ENCODE data around the gene NOB1. TPM values are rescaled to one million over a fixed set of nuclear protein-coding genes. Genes with fewer than 3 reads are reported as not detected.
A peak's percentile ranks its signal among the peaks of the same experiment; 100 is the strongest.

Gene NOB1
- total RNA-seq, 1 experiment from 2014 or later: 48.3 TPM

- BruUV-seq (replicated peaks): no TSS peak
- intact Hi-C loops (cut with micrococcal nuclease; ENCODE audit: unreplicated experiment) (loop anchor here (5.0 kb wide), 1 partner anchor 131 kb away; no protein-coding TSS in a partner anchor), in situ Hi-C loops (cut with HindIII; ENCODE audit: low pct_unique_long_range_greater_than_20kb, low sequenced_read_pairs) (no loop called here)
- Histone ChIP-seq H3K9me3 (ENCODE audit: control insufficient read depth, insufficient read depth, low read depth, low read length) (no peaks in the 10 kb centered on the region), H3K4me3 (ENCODE audit: low read depth in 2 of 2, low read length in 2 of 2) (no peak overlapping the region), H3K36me3 (ENCODE audit: control insufficient read depth, insufficient read depth, low read length) (no peaks in the 10 kb centered on the region), H3K4me1 (ENCODE audit: control insufficient read depth, insufficient read depth, low read length) (no peaks in the 10 kb centered on the region), H3K27me3 (ENCODE audit: control insufficient read depth, insufficient read depth, low read length) (no peaks in the 10 kb centered on the region), H3K27ac (ENCODE audit: low read length) (no peak overlapping the region)
- peak; percentile 48 for DNase-seq (ENCODE audit: low read depth, low spot score)
- TF ChIP-seq REST (IDR thresholded peaks at IDR 0.05; ENCODE audit: insufficient read depth in 1 of 2, low read depth in 2 of 2, low read length in 1 of 2) (no peak), SIN3A (IDR thresholded peaks at IDR 0.05; ENCODE audit: borderline replicate concordance, insufficient read depth, low read depth, low read length) (no peak), TCF7L2 (IDR thresholded peaks at IDR 0.05; ENCODE audit: low read depth, low read length) (no peak), CTCF (IDR thresholded peaks at IDR 0.05) (peak; percentile 89)
- ATAC-seq: peak; percentile 93
- CTCF ChIA-PET: interaction anchor here (0.8 to 1.0 kb wide), 3 partner anchors 42 to 134 kb away, joined by 3 to 6 read pairs (median 3); partner anchors contain the start of gene NOB1
- POLR2A ChIA-PET: interaction anchor here (0.7 kb wide), 1 partner anchor 388 kb away, joined by 3 read pairs; no protein-coding TSS in a partner anchor
These were observed 41.8 kb upstream of the NOB1 start for GRCh38 chr16:69796285-69797118.

- in situ Hi-C loops (cut with HindIII; ENCODE audit: low pct_unique_long_range_greater_than_20kb, low sequenced_read_pairs) (no loop called here), intact Hi-C loops (cut with micrococcal nuclease; ENCODE audit: unreplicated experiment) (no loop called here)
- H3K36me3 ChIP-seq (ENCODE audit: control insufficient read depth, insufficient read depth, low read length): no peaks in the 10 kb centered on the region
- no peaks in the 10 kb centered on the region for H3K27me3 ChIP-seq (ENCODE audit: control insufficient read depth, insufficient read depth, low read length)
- H3K9me3 ChIP-seq (ENCODE audit: control insufficient read depth, insufficient read depth, low read depth, low read length): no peaks in the 10 kb centered on the region
- POLR2A ChIA-PET: no interaction called here
- ATAC-seq: no peak
- CTCF ChIA-PET: interaction anchor here (0.7 kb wide), 1 partner anchor 19 kb away, joined by 4 read pairs; no protein-coding TSS in a partner anchor
- BruUV-seq (replicated peaks): no TSS peak
- DNase-seq (ENCODE audit: low read depth, low spot score): no peak
- no peak overlapping the region for H3K4me3 ChIP-seq (ENCODE audit: low read depth in 2 of 2, low read length in 2 of 2)
- no peak overlapping the region for H3K27ac ChIP-seq (ENCODE audit: low read length)
- no peak for TF ChIP-seq CTCF (IDR thresholded peaks at IDR 0.05)
- no peak for TF ChIP-seq SIN3A (IDR thresholded peaks at IDR 0.05; ENCODE audit: borderline replicate concordance, insufficient read depth, low read depth, low read length)
- no peak for TF ChIP-seq REST (IDR thresholded peaks at IDR 0.05; ENCODE audit: insufficient read depth in 1 of 2, low read depth in 2 of 2, low read length in 1 of 2)
- no peak for TF ChIP-seq POLR2AphosphoS5 (IDR thresholded peaks at IDR 0.05; ENCODE audit: low read depth, low read length)
- no peak for TF ChIP-seq TCF7L2 (IDR thresholded peaks at IDR 0.05; ENCODE audit: low read depth, low read length)
- H3K4me1 ChIP-seq (ENCODE audit: control insufficient read depth, insufficient read depth, low read length): no peaks in the 10 kb centered on the region
These were observed 39.8 kb upstream of the NOB1 start for GRCh38 chr16:69794486-69794885.

All from Panc1 (cell line).